DOHH2 (cell line): ENCODE measurements around the gene ZNF653.

Experiments used
- H3F3A ChIP-seq: fragments of 200-600 bp; sonication (generic), shearing (Covaris generic); 2 replicates; pipeline ENCODE4 v1.6.0; 2016; ENCODE audit warnings: antibody characterized with exemption, mild to moderate bottlenecking; ENCODE audit not compliant: control insufficient read depth, insufficient read depth
- H3K27ac ChIP-seq: fragments of 200-600 bp; sonication (generic); 2 replicates; pipeline ENCODE4 v1.5.1; 2014; ENCODE audit warnings: low read depth, mild to moderate bottlenecking, low read length, moderate library complexity
- H3K27me3 ChIP-seq: fragments of 200-600 bp; sonication (generic); 2 replicates; pipeline ENCODE4 v1.6.1; 2014; ENCODE audit warnings: mild to moderate bottlenecking, low read length, mixed read lengths; ENCODE audit not compliant: control insufficient read depth
- H3K36me3 ChIP-seq: fragments of 200-600 bp; sonication (generic); 2 replicates; pipeline ENCODE4 v1.6.1; 2014; ENCODE audit warnings: mild to moderate bottlenecking, low read length, moderate library complexity, mixed read lengths; ENCODE audit not compliant: control insufficient read depth
- H3K4me1 ChIP-seq: fragments of 200-600 bp; sonication (generic); 2 replicates; pipeline ENCODE4 v1.6.1; 2014; ENCODE audit warnings: mild to moderate bottlenecking, low read length, mixed read lengths; ENCODE audit not compliant: control insufficient read depth
- H3K4me2 ChIP-seq: fragments of 200-600 bp; sonication (generic); 2 replicates; pipeline ENCODE4 v1.6.0; 2014; ENCODE audit warnings: mild to moderate bottlenecking, low read length, moderate library complexity
- H3K4me3 ChIP-seq: fragments of 200-600 bp; sonication (generic); 2 replicates; pipeline ENCODE4 v1.5.1; 2014; ENCODE audit warnings: mild to moderate bottlenecking, low read length, mixed read lengths
- H3K79me2 ChIP-seq: fragments of 200-600 bp; sonication (generic); 2 replicates; pipeline ENCODE4 v1.6.1; 2014; ENCODE audit warnings: mild to moderate bottlenecking, low read length, mixed read lengths; ENCODE audit not compliant: control insufficient read depth
- H3K9me2 ChIP-seq: fragments of 200-600 bp; sonication (generic); replicated peaks from 2 replicates; pipeline ENCODE4 v1.6.1; 2014; ENCODE audit warnings: mild to moderate bottlenecking, low read length, mixed read lengths; ENCODE audit not compliant: control insufficient read depth
- H3K9me3 ChIP-seq: fragments of 200-600 bp; sonication (generic); 2 replicates; pipeline ENCODE4 v1.6.1; 2014; ENCODE audit warnings: antibody characterized with exemption, low read length, mixed read lengths; ENCODE audit not compliant: control insufficient read depth, insufficient read depth
- H4K20me1 ChIP-seq: fragments of 200-600 bp; sonication (generic); 2 replicates; pipeline ENCODE4 v1.6.0; 2014; ENCODE audit warnings: low read depth, mild to moderate bottlenecking, antibody characterized with exemption, low read length, moderate library complexity; ENCODE audit not compliant: control insufficient read depth, insufficient read depth
- CTCF ChIP-seq: fragments of 200-600 bp; sonication (generic); IDR thresholded peaks from one replicate; pipeline ENCODE4 v1.5.1; 2014; ENCODE audit warnings: antibody characterized with exemption, mild to moderate bottlenecking, low read depth, low read length; ENCODE audit not compliant: poor library complexity, severe bottlenecking
- EZH2phosphoT487 ChIP-seq: fragments of 200-600 bp; sonication (generic); IDR thresholded peaks from 2 replicates; pipeline ENCODE4 v1.6.1; 2017; ENCODE audit warnings: borderline replicate concordance, mild to moderate bottlenecking, antibody characterized with exemption, low read length, moderate library complexity, mixed read lengths

The ZNF653 gene

GRCh38 chr19:11451871-11452619 is 53.6 kb downstream of the ZNF653 start:
- H3K4me2 ChIP-seq: no peak overlapping the region
- H3K36me3 ChIP-seq: peaks cover 32% of the 10 kb centered on the region
- H3K4me1 ChIP-seq: peaks cover 9% of the 10 kb centered on the region
- no peak for TF ChIP-seq CTCF
- TF ChIP-seq EZH2phosphoT487: no peak
- H3K27me3 ChIP-seq: no peaks in the 10 kb centered on the region
- no peak overlapping the region for H3K27ac ChIP-seq
- peaks cover 6% of the 10 kb centered on the region for H3F3A ChIP-seq
- no peaks in the 10 kb centered on the region for H3K9me3 ChIP-seq
- H4K20me1 ChIP-seq: no peaks in the 10 kb centered on the region
- no peak overlapping the region for H3K4me3 ChIP-seq
- H3K9me2 ChIP-seq: no peaks in the 10 kb centered on the region
- H3K79me2 ChIP-seq: no peaks in the 10 kb centered on the region

- Histone ChIP-seq H3K36me3 (peaks cover 39% of the 10 kb centered on the region), H3K27ac (no peak overlapping the region), H3K4me3 (no peak overlapping the region), H4K20me1 (no peaks in the 10 kb centered on the region), H3K4me2 (no peak overlapping the region), H3F3A (peaks cover 6% of the 10 kb centered on the region), H3K27me3 (no peaks in the 10 kb centered on the region), H3K9me2 (no peaks in the 10 kb centered on the region), H3K79me2 (no peaks in the 10 kb centered on the region), H3K4me1 (peaks cover 9% of the 10 kb centered on the region), H3K9me3 (no peaks in the 10 kb centered on the region)
- TF ChIP-seq CTCF: no peak
- TF ChIP-seq EZH2phosphoT487: no peak
Measured at GRCh38 chr19:11451327-11451870, 54.2 kb downstream of the ZNF653 start.

GRCh38 chr19:11450570-11451326 is 54.9 kb downstream of the ZNF653 start:
- no peaks in the 10 kb centered on the region for H4K20me1 ChIP-seq

More at GRCh38 chr19:11450570-11451326, 54.9 kb downstream of the ZNF653 start:
- H3K4me3 ChIP-seq: no peak overlapping the region
- no peaks in the 10 kb centered on the region for H3K79me2 ChIP-seq
- peaks cover 6% of the 10 kb centered on the region for H3F3A ChIP-seq
- no peaks in the 10 kb centered on the region for H3K9me3 ChIP-seq
- H3K36me3 ChIP-seq: peaks cover 45% of the 10 kb centered on the region
- no peak overlapping the region for H3K27ac ChIP-seq
- no peak overlapping the region for H3K4me2 ChIP-seq
- no peaks in the 10 kb centered on the region for H3K27me3 ChIP-seq
- H3K4me1 ChIP-seq: peaks cover 9% of the 10 kb centered on the region
- no peaks in the 10 kb centered on the region for H3K9me2 ChIP-seq
- TF ChIP-seq CTCF (no peak), EZH2phosphoT487 (no peak)
